Activated CD8-positive, alpha-beta memory T cell treated with anti-CD3 and anti-CD28 coated beads, Interleukin-2, amount 50 U/mL, for 24 hours (primary cell): ENCODE measurements around the gene C13orf46.

Experiments used
- DNase-seq: peaks from one replicate; pipeline ENCODE4 v3.0.0-alpha.2; 2020; ENCODE audit errors: extremely low read depth

The C13orf46 gene

GRCh38 chr13:113971471-113972231 lies 2.2 kb downstream of the C13orf46 start:
- DNase-seq: no peak

DNA sequence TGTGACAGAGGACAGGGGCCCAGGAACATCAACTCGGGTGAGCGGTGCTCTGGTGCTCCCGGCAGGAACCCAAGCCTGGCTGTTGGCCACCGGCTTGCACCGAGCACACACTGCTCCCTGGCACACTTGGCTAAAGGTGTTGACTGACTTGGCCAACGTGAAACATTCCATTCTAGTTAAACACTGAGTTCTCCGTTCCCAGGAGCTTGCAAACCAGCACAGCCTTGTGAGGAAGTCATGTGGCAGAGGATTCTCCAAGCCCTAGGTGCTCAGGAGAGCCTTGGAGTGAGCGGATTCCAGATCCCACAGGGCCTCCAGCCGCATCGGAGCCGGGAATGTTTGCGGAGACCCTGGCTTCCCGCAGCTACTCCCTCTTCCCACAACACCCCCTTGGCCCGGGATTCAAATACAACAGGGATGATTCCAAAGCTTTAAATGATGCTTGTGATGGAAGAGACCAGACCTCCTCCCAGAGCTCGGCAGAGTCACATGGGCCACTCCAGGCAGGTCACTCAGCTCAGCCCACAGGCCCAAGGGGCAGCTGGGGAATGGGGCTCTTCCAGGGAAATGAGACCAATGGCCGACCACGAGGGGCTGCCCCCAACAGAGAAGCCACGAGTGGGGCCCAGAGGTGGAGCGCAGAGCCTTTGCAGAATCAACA lies 2.9 kb downstream of the C13orf46 start:
- DNase-seq: no peak

- no peak for DNase-seq
These were observed 3.8 kb downstream of the C13orf46 start for GRCh38 chr13:113969973-113970611.

- DNase-seq: no peak
These were observed 4.4 kb downstream of the C13orf46 start for GRCh38 chr13:113969311-113969972.

DNA sequence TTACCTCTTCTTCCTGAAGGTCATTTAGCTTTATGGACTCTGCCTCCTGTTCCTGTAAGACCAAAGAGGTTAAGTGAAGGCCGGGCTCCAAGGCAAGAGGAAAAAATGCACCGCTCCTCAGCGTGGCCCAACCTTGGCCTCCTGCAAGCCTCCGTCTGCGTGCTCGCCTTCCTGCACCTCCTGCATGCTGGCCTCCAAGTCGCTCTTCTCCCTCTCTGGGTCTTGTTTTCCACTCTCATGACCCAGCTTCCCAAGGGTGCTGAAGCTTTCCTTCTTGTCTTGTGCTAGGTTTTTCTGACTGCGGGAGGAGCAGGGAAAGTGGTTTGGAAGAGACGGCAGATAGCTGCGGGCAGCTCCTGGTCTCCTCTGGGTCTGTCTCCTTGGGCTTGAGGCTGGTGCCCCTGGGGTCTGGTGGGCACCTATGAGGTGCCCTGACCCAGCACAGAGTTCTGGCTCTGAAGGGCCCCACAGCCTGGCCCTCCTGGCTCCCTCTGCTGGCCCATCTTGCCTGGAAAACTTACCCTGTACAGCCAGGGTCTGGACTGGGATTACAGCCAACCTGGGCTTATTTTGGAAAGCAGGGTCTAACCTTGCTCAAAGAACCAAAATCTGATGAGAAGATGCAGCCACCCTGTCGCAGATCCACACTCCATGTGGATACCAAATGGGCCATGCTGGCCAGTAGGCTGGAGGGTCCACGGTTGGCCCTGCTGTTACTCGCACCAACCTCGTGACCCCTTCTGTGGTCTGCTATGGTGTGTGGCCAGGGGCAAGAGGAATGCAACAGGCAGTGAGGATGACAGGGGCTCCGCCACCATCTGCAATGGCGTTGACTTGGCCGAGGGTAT lies 5.2 kb downstream of the C13orf46 start:
- no peak for DNase-seq

DNA sequence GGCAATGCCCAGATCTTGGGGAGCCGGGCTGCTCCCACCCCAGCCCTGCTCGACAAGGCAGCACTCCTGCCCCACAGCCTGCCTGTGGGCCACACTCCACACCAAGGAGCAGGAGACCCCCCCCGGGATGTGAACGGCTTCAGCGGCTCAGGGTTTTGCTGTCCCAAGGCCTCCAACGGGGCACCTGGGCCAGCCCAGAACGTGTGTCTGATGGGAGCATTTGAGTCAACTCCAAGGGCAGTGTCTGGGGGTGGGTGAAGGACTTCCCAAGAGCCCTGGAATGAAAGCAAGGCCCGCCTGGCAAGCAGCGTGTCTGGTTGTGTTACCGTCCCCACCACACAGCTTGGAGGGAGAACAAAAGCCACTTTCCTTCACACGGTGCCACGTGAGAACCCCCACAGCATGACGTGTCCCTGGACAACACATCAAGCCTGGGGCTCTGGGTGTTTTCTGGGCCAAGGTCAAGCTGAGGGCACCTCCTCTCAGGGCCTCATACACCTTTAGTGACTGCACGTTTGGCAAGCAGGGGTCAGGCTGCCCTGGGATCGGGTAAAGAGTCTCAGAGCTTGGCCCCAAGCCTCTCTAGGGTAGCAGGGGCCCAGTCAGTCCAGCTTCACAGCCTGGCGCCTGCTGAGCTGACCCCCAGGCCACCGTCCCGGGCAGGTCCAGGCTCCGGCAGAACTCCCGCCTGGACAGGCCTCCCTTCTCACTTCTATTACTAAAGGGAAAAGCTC lies 6.0 kb downstream of the C13orf46 start:
- no peak for DNase-seq

GRCh38 chr13:113967206-113967720 lies 6.6 kb downstream of the C13orf46 start:
- DNase-seq: no peak

GRCh38 chr13:113965968-113966884 lies 7.7 kb downstream of the C13orf46 start:
- DNase-seq: no peak

- DNase-seq: no peak
These were observed 8.4 kb downstream of the C13orf46 start for GRCh38 chr13:113965383-113965874.

DNA sequence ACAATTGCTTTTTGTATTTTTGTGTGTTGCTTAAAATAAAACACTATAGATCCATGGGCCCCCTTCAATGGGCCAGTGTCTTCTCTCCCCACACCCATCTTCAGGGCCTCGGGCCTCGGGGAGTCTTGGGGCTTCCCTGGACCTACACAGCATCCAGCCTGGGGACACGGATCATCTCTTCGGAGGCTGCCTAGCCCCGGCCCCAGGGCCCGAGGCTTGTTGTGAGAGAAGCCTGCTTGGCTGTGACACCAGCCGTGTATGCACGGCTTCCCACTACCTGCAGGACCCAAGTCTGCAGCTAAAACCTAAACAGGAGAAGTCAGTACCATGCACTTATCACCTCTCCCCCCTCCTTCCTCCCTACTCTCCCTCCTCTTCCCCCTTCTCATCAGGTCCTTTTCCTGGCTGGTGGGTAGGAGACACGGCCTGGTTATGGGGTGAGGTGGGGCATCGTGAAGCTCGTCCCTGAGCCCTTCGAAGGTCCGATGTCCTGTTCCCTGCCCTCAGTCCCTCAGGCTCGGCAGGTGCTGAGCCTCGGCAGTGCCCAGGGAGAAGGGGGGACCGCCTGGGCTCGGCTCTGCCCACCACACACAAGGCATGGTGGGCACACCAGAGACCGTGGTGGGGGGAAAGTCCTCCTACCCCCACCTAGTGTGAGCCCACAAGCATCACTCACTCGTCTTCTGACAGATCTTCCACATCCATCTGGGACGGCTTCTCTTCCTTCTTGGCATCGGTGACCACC lies 9.5 kb downstream of the C13orf46 start:
- DNase-seq: no peak

- no peak for DNase-seq
These were observed 10.5 kb downstream of the C13orf46 start for GRCh38 chr13:113963376-113963775.

GRCh38 chr13:113962975-113963374 lies 10.9 kb downstream of the C13orf46 start:
- no peak for DNase-seq

GRCh38 chr13:113962386-113962785 lies 11.5 kb downstream of the C13orf46 start:
- DNase-seq: no peak

GRCh38 chr13:113960276-113960948 lies 13.5 kb downstream of the C13orf46 start:
- DNase-seq: no peak

DNA sequence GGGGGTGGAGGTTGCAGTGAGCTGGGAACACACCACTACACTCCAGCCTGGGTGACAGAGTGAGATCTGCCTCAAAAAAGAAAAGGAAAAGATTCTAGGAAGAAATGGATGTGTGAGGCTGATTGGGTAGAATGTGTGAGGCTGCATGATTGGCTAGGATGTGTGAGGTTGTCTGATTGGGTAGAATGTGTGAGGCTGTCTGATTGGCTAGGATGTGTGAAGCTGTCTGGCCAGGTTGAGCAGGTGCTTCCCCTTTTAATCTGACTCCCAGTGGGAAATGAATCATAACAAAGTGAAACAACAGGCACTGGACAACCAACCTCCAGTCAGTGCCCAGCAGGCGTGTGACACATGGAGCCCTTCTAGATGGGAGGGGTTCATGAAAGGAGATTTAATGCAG lies 14.7 kb downstream of the C13orf46 start:
- no peak for DNase-seq

GRCh38 chr13:113958373-113958772 lies 15.5 kb downstream of the C13orf46 start:
- DNase-seq: no peak

GRCh38 chr13:113956571-113956970 lies 17.3 kb downstream of the C13orf46 start:
- no peak for DNase-seq

GRCh38 chr13:113955691-113956090 lies 18.2 kb downstream of the C13orf46 start:
- no peak for DNase-seq
